ENCODE measurements around the gene CDYL.

The CDYL gene

DNA sequence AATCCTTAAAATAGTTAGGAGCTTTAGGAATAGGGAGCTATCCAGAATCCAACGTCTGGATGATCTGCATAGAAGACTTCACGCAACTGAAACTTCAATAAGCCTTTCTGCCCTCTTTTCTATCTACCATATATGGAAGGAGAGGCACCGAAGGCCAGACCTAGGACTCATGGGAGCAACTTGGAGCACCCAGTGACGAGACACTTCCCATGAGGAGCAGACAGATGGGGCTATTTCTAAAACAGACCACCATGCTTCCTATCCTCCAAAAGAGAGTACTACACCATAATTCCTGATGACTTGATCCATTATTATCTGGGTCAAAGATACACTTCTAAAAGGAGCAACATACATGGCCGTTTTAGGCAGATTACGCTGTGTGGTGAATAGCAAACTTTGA lies 221.7 kb downstream of the CDYL start:
- Histone ChIP-seq H3K9me2 (replicated peaks; ENCODE audit: insufficient read depth, low read length) (no peaks in the 10 kb centered on the region), H3K27me3 (ENCODE audit: low read length) (no peaks in the 10 kb centered on the region), H3K27ac (ENCODE audit: low read depth, low read length) (no peak overlapping the region), H3K9ac (ENCODE audit: low read length) (no peak overlapping the region), H3K79me2 (ENCODE audit: insufficient read depth, low read length) (no peaks in the 10 kb centered on the region), H3K9me3 (ENCODE audit: insufficient read depth, low read length) (no peaks in the 10 kb centered on the region), H3K36me3 (ENCODE audit: low read length) (peaks cover 16% of the 10 kb centered on the region; the same call in 1 of the 2 replicates), H3F3A (ENCODE audit: insufficient read depth) (0 out of 2 replicates have a peak, but pooled peaks cover 8% of the 10 kb centered on the region), H4K20me1 (ENCODE audit: low read depth, low read length) (no peaks in the 10 kb centered on the region), H3K4me3 (ENCODE audit: insufficient read depth, low read length, poor library complexity, severe bottlenecking) (no peak overlapping the region), H2AFZ (ENCODE audit: low read depth, low read length, severe bottlenecking) (no peak overlapping the region), H3K4me2 (ENCODE audit: low read depth, low read length, poor library complexity, severe bottlenecking) (no peak overlapping the region)
- TF ChIP-seq EZH2phosphoT487 (conservative IDR thresholded peaks at IDR 0.05; ENCODE audit: low read length), result no peak
- TF ChIP-seq, protein P1, sequence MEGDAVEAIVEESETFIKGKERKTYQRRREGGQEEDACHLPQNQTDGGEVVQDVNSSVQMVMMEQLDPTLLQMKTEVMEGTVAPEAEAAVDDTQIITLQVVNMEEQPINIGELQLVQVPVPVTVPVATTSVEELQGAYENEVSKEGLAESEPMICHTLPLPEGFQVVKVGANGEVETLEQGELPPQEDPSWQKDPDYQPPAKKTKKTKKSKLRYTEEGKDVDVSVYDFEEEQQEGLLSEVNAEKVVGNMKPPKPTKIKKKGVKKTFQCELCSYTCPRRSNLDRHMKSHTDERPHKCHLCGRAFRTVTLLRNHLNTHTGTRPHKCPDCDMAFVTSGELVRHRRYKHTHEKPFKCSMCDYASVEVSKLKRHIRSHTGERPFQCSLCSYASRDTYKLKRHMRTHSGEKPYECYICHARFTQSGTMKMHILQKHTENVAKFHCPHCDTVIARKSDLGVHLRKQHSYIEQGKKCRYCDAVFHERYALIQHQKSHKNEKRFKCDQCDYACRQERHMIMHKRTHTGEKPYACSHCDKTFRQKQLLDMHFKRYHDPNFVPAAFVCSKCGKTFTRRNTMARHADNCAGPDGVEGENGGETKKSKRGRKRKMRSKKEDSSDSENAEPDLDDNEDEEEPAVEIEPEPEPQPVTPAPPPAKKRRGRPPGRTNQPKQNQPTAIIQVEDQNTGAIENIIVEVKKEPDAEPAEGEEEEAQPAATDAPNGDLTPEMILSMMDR (IDR thresholded peaks at IDR 0.05; ENCODE audit: insufficient read depth, low read length, poor library complexity, severe bottlenecking), result no peak

DNA sequence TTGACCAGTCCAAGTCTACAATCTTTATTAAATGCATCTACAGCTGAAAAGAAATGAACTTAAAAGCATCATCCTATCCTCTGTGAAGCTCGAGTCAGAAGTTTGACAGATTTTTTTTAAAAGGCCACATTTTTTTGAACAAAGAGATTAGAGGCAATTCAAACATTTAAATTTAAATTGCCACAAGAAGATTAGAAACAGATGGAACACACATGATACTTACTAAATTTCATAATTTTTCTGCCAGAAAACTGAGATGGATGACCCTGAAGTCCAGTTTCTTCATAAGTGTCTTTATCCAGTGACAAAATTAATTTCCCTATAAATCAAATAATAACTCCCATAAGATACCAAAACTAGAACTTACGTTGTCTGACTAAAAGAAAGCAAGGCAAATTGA lies 223.4 kb downstream of the CDYL start:
- Histone ChIP-seq H3K4me3 (ENCODE audit: insufficient read depth, low read length, poor library complexity, severe bottlenecking) (no peak overlapping the region), H3K27ac (ENCODE audit: low read depth, low read length) (no peak overlapping the region)
- no peak for TF ChIP-seq EZH2phosphoT487 (conservative IDR thresholded peaks at IDR 0.05; ENCODE audit: low read length)
- TF ChIP-seq, protein P1 (IDR thresholded peaks at IDR 0.05; ENCODE audit: insufficient read depth, low read length, poor library complexity, severe bottlenecking), result no peak

DNA sequence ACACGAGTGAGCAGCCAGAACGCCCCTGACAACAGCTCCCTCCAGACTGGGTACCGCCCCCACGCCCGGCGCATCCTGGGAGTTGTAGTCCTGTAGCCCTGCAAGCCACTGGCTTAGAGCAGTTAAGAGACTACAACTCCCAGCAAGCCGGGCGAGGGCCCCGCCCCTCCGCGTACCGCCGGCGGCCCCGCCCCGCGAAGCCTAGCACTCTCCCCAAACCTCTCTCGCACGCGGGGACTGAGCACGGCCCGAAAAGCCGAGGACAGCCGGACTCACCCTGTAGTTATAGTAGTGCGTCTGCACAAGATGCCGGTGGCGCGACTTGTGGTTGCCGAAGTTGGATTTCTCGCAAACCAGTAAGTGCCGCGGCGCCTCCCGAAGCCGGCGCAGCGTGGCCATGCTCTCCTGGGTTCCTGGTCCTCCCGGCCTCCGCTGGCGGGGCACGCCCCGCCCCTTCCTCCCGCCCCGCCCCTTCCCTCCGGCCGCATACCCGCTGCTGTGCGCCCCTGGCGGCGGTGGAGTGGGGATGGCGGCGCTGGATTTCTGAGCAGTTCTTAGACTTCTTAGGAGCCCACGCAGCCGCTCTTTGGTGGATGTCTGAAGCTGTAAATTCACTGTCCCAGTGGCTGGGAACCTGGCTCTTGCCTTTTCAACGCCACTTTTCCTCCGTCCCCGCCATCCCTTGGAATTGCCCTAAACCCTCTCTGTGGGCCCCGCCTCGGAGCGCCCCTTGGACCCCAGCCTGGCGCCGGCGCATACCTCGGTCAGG lies 227.6 kb downstream of the CDYL start, which contains the start of gene RPP40:
TSS of gene RPP40 (minus strand) at position 434 of the 769 bp plus-strand sequence. CDS start at position 399, 35 bp downstream.
- H2AFZ ChIP-seq (ENCODE audit: low read depth, low read length, severe bottlenecking), result peak within 1 kb of the TSS; percentile 88
- peak within 1 kb of the TSS; percentile 67 for H3K9ac ChIP-seq (ENCODE audit: low read length)
- 0 out of 2 replicates have a peak, but pooled peaks cover 8% of the 10 kb centered on the region for H3F3A ChIP-seq (ENCODE audit: insufficient read depth)
- H3K4me3 ChIP-seq (ENCODE audit: insufficient read depth, low read length, poor library complexity, severe bottlenecking), result peak within 1 kb of the TSS; percentile 68
- H3K27me3 ChIP-seq (ENCODE audit: low read length), result no peaks in the 10 kb centered on the region
- H4K20me1 ChIP-seq (ENCODE audit: low read depth, low read length), result no peaks in the 10 kb centered on the region
- H3K27ac ChIP-seq (ENCODE audit: low read depth, low read length), result peak within 1 kb of the TSS; percentile 65
- no peaks in the 10 kb centered on the region for H3K79me2 ChIP-seq (ENCODE audit: insufficient read depth, low read length)
- peak within 1 kb of the TSS; percentile 58 for H3K4me2 ChIP-seq (ENCODE audit: low read depth, low read length, poor library complexity, severe bottlenecking)
- TF ChIP-seq, protein P1 (IDR thresholded peaks at IDR 0.05; ENCODE audit: insufficient read depth, low read length, poor library complexity, severe bottlenecking), result peak; percentile 99
- TF ChIP-seq EZH2phosphoT487 (conservative IDR thresholded peaks at IDR 0.05; ENCODE audit: low read length), result no peak
- no peaks in the 10 kb centered on the region for H3K9me3 ChIP-seq (ENCODE audit: insufficient read depth, low read length)
- no peaks in the 10 kb centered on the region for H3K9me2 ChIP-seq (replicated peaks; ENCODE audit: insufficient read depth, low read length)
- peaks cover 2% of the 10 kb centered on the region; the same call in 1 of the 2 replicates for H3K36me3 ChIP-seq (ENCODE audit: low read length)

More for the DNA sequence above, 223.4 kb downstream of the CDYL start:
- Histone ChIP-seq H3K4me2 (ENCODE audit: low read depth, low read length, poor library complexity, severe bottlenecking) (no peak overlapping the region), H2AFZ (ENCODE audit: low read depth, low read length, severe bottlenecking) (no peak overlapping the region), H3F3A (ENCODE audit: insufficient read depth) (0 out of 2 replicates have a peak, but pooled peaks cover 8% of the 10 kb centered on the region), H3K79me2 (ENCODE audit: insufficient read depth, low read length) (no peaks in the 10 kb centered on the region), H3K9me2 (replicated peaks; ENCODE audit: insufficient read depth, low read length) (no peaks in the 10 kb centered on the region), H3K36me3 (ENCODE audit: low read length) (peaks cover 16% of the 10 kb centered on the region; the same call in 1 of the 2 replicates), H3K9ac (ENCODE audit: low read length) (no peak overlapping the region), H3K27me3 (ENCODE audit: low read length) (no peaks in the 10 kb centered on the region), H4K20me1 (ENCODE audit: low read depth, low read length) (no peaks in the 10 kb centered on the region), H3K9me3 (ENCODE audit: insufficient read depth, low read length) (no peaks in the 10 kb centered on the region)

Data from SU-DHL-6 (cell line).